CD1c-positive myeloid dendritic cell (primary cell): ENCODE results near the gene SV2A.
"Not testable (repeated sequence)": the region's sequence is repeated elsewhere in the genome, so short reads cannot be mapped to it uniquely, and the experiment has no call there.

Source experiments
- DNase-seq: peaks from one replicate; pipeline ENCODE4 v3.0.0-alpha.2; 2016; ENCODE audit errors: extremely low spot score

Gene SV2A

DNA sequence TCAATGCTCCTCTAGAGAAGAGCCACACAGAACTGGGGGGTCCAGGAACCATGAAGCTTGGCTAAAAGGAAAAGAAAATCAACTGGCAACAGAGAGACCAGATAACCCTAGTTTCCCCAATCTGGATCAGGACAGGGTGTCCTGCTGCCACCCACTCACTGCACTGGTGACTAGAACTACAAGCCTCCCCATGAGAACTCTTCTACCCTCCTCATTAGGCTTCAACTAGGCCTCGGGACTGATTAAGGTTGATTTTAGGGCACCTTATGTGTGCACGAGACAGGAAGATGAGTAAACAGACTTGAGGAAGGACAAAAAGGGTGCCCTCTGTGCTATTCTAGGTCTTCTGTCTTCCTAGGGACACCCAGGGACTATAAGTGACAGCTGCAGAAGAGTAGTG, 12.2 kb upstream of the SV2A start:
- DNase-seq: peak; percentile 56

DNA sequence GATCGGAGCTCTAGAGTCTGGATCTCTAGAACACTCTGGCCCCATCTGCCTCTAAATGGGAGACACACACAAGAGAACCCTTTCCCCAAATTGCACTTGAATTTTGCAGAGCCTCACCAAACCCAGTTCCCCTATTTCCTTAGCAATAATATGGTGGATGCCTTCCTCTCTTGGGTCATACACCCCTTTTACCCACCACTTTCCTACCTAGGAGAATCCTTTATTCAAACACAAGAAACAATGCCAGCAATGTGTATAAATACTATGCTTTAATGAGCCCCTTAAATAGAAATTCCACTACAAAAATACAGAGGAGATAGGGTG, 10.7 kb upstream of the SV2A start:
- DNase-seq: no peak

DNA sequence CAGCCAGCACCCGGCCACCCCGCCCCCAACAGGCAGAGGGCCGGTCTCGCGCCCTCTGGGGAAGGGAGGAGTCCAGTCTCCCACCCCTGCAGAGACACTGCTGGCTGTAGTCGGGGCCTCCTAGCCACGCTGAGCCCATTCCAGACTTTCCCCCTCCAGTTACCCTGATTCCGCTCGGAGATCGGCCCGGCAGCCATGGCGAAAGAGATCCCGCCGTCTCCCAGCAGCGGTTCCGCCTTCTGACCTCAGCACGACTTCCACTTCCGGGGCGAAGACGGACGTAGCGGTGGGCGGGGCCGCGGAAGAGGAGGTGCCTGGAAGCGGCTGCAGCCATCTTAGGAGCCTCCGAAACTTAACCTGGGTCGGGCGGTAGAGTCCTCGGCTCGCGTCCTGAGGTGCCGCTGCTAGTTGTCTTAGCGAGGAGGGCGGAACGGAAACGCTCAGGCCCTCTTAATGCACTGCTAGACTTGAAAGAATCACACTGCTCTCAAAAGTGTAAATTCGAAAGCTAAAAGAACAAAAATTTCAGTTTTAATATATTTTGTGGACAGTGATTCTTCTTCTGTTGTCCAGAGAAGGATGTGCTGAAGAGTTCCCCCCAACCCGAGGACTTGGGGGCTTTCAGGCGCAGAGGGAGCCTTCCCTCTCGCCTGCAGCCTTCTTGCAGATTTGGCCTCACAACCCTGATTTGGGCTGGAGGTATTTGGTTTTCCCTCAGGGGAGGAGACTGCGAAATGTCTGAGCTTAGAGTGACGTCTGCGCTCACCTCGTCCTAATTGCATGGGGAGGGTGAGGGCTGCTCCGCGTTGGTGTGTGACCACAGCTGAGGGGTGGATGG, 10.1 kb upstream of the SV2A start, which contains the start of gene SF3B4:
TSS of gene SF3B4 (minus strand) at position 241 of the 838 bp plus-strand sequence. CDS start at position 197, 44 bp downstream.
- DNase-seq: peak; percentile 97

DNA sequence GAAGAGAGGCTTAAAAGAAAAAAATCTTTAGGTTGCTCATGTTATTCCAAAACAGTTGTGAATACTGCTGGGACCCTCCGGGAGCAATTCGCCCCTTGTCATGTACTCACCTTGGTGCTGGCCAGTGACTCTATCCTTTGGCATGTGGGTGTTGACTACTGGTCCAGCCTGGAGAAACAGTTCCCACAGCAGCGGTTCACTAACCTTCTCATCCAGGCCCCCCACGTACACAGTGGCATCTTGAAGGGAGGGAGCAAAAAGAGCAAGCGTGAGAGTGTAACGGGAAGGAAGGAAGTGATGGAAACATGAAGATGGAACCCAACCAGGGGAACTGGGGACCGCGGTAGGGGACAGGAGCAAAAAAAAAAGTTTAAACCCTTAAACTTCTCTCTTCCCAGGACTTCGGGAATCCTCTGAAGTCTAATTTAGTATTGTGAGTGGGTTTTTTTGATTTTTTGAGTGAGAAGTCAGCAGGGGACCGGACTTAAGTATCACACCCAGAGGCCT, 9.5 kb upstream of the SV2A start:
- DNase-seq: no peak

DNA sequence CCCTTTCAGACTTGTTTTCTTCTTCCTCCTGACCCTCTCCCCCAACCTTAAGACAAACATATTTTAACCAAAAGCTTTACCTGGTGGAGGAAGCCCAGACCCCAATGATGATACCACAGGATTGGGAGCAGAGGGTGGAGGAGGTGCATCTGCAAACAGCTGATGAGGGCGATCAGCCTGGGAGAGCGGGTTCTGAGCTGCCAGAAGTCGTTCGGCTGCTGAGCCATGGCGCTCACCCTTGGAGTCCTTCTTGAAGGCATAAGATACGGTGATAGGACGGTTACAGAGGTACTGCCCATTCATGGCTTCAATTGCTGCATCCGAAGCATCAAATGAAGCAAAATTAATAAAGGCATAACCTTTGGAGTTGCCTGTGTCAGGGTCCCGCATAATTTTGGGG, 8.7 kb upstream of the SV2A start:
- no peak for DNase-seq

DNA sequence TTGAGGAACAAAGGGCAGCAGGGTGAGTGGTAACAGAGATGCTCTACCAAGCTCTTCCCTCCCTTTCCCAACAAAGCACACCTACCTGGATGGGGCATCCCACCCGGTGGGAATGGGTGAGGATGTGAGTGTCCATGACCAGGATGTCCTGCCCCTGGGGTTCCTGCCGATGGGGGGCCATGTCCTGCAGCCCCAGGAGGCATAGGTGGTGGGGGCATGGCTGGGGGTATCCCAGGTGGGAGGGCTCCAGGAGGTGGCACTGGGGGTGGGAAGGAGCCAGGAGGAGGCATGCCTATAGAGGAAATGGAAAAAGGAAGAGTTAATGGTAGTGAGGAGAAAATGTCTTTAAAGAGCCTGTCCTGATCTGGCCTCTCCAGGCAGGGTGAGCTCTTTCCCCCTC, 8.1 kb upstream of the SV2A start:
- DNase-seq: no peak

DNA sequence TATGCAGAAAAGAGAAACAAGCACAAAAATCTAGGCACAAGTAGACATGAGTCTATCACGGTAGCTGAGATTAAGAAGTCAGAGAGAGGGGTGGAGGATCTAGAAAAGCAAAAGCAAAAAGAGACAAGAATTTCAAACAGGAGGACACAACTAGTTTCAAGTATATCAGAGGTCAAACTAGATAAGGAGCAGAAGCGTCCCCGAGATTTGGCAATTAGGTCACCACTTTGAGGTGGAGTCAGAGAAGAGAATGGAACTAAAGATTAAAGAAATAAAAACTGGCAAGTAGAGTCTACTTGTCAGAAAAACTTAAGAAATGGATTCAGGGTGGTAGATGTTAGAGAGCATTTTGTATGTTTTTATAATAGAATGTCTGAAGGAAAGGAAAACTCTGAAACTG, 7.7 kb upstream of the SV2A start:
- DNase-seq: no peak

DNA sequence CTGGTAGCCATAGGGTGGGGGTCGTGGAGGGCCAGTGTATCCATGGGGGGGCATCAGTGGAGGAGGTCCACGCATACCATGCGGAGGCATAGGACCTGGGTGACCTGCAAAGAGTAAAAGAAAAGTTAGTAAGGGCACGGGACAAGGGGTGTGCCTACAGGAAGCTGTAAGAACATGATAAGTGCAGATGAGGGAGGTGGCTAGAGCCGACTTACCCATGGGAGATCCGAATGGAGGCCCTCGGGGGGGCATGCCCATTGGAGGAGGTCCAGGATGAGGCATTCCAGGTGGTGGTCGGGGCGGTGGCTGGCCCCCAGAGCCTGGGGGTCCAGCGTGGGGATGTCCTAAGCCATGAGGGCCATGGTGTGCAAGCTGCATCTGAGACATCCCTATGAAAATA, 6.0 kb upstream of the SV2A start:
- DNase-seq: no peak

DNA sequence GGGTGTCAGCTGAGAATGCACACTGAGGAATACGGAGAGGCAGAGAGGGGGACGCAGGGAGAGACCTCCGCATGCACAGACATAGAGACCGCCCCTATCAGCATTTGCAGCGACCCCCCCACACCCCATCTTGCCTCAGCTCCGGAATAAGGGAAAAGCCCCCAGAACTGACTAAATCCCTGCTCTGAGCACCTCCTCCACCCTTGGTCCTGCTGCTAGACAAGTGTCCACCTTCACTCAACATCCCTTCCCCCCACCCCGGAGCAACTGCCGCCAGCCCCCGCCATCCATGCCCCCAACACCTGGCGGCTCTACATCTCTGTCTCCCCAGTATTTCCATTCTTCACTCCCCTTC, 769 bp downstream of the SV2A start:
- no peak for DNase-seq

DNA sequence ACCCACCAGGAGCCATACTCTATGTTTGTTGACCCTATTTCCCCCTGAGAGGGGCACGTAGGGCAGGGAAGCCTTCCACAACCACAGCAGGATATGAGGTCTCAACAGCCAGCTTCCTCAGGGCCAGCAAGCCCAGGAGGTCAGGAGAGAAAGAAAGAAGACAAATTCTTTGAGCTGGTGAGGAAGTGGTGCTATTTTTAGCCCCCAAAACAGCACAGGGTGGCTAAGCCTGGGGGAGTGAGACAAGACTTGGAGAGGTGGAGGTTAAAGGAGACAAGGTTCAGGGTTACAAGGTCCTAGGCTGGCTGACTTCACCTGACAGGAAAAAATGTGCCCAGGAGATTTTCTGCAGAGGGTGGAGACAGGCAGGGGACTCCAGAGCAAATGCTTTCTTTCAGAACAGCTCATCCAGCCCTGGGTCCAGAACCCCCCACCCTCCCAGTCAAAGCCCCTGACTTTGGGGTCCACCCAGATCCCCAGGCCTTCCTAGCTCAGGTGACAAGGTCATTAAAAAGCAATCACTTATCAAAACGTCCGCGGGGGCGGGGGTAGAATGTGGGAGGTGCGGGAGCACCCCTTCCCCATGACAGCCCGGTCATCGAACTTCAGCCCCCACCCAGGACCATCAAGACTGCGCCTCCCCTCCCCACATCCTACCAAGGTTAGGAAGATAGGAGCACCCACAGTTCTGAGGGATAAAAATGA, 1.3 kb downstream of the SV2A start:
- DNase-seq: no peak

DNA sequence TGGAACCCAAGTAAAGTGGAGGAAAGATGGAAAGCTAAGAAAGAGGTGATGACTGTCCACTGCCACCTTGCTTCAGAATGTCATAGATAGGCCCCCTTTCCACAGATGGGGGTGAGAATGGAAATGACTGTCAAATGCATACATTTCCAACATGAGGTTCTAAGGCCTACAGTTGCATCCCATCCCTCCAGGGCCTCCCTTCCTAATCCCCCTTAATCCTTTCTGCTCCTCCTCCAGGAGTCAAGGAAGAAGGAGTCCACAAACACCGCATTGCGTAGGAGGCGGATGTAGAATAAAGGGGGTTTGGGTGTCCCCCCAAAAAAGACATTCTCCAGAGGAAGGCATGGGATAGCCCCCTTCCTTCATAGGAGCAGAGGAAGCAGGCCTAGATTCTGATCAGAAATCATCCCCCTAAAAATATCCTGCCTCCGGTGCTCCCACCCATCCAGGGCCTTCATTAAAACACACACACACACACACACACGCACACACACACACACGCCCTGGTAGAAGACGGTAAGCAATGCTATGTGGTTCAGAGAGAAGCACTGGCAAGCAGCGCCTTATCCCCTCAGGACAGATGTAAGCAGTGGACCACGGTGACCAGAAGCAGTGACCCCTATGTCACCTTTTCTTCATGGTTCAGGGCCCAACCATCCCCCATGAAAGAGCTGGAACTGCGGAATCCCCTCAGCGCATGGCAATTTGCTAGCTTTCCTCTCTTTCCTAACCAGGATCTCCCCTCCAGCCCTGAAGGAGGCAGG, 2.0 kb downstream of the SV2A start:
- DNase-seq: no peak

DNA sequence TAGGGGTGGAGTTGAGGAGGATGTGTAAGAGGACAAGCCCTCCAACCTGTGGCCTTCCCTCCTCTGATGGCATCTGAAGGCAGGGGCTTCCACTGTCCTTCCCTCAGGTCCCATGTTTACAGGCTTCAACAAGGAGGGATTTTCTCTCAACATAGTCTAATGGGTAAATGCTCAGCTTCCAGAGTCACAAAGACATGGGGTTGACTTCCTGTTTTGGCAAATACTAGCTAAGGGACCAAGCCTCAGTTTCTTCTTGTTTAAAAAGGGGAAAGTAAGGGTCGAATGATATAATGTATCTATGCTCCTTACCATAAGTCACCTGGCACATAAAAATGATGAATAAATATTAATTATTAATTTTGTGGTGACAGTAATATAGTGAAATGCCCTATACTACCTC, 3.1 kb downstream of the SV2A start:
- no peak for DNase-seq

DNA sequence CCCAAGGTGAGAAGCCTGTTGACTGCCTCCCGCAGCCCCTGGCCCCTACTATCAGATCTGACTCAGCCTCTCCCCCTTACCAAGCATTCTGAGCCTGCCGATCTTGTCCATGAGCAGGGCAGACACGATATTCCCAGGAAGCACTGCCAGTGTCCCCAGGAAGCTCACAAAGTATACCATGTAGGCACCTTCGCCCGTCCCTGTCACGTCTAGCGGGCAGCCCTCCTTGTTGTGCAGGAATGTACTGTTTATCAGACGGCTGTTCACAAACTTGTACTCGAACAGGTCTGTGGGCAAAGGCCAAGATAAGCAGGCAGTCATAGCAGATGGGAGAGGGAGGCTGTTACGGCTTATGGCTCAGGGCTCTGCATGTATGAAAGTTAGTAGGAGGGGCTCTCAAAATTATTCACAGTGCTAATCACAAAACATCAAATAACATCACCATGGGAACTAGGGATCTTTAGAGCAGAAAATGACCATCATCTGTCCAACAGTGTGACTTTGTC, 11.0 kb downstream of the SV2A start:
- DNase-seq: no peak

DNA sequence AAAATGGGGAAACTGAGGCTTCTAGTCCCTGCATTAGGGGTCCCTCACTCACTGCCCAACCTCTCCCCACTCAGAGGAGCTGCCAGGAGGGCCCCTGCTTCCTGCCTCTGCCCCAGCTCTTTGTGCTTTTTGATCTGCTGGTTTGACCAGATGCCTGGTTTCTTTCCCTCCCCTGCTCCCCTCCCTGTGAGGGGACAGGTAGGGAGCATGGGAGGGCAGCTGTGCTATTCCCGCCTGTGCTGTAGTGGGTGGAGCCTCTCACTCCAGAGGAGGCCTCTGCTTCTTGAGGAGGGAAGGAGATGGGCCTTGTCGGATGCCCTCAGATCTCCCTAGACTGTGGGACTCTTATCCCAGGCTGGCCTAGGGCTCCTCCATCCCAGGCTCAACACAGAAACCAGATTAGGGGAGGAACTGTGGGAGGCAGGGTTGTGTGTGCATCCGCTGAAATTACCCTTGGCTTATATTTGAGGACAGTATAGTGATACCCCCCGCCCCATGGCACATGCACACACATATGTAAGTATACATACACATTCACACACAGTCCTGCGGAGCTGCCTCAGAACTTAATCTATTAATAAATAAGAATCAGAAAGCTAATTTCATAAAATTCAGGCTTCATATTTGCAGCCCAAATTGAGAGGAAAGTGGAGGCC, 13.7 kb downstream of the SV2A start:
- DNase-seq: no peak

DNA sequence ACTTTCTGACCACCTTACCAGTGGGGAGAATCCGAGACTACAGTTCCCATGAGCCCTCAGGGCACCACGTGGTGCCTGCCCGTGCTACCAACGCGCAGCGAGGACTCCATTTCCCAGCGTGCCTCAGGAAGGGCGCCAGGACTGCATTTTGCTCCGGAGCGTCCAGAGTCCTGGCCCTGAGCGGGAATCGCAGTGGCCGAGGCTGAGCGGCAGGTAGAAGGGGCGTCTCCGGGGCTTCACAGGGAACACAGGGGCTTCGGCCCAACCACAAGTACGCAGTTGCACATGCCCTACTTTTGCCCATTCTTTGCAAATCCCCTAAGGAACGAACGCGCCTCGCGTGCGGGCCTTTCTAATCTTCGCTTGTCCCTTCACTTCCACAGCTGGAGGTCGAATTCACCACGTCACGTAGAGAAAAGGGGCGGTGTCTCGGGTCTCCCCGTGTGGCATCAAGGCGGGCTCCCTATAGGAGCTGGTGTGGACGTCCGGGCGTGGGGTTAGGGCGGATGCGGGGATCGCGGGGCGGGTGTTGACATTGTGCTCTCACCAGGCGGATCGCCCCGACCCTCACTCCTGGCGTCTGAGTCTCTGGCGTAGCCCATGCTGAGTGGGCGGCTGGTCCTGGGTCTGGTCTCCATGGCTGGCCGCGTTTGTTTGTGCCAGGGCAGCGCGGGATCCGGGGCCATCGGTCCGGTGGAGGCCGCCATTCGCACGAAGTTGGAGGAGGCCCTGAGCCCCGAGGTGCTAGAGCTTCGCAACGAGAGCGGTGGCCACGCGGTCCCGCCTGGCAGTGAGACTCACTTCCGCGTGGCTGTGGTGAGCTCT, 18.0 kb downstream of the SV2A start, which contains the start of gene BOLA1:
TSS of gene BOLA1 (plus strand) at position 109 of the 825 bp plus-strand sequence. CDS start at position 601, 492 bp downstream.
- peak; percentile 86 for DNase-seq

DNA sequence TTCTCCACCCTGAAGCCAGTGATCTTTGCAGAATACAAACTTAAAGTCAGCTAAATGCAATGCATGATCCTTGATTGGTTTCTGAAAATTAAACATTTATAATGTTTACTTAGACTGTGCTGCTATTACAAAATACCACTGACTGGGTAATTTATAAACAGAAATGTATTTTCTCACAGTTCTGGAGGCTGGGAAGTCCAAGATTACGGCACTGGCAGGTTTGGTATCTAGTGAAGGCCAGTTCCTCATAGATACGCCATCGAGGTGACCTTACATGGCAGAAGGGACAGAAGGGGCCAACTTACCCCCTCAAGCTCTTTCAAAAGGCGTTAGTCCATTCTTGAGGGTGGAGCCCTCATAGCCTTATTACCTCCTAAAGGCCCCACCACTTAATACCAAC, 21.1 kb downstream of the SV2A start:
- no peak for DNase-seq

DNA sequence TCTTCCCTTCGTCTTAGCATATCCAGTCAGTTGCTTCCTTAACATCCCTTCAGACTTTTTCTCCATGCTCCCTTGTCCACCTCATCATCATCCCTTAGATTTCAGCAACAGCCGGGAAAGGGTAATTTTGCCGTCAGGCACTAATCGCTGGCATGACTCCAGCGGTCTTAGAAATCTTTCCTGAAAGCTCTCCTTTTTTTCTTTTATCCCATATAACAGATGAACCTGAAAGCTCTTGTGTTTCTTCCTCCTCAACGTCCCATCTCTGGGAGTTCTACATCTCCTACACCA, 28.7 kb downstream of the SV2A start:
- no peak for DNase-seq

DNA sequence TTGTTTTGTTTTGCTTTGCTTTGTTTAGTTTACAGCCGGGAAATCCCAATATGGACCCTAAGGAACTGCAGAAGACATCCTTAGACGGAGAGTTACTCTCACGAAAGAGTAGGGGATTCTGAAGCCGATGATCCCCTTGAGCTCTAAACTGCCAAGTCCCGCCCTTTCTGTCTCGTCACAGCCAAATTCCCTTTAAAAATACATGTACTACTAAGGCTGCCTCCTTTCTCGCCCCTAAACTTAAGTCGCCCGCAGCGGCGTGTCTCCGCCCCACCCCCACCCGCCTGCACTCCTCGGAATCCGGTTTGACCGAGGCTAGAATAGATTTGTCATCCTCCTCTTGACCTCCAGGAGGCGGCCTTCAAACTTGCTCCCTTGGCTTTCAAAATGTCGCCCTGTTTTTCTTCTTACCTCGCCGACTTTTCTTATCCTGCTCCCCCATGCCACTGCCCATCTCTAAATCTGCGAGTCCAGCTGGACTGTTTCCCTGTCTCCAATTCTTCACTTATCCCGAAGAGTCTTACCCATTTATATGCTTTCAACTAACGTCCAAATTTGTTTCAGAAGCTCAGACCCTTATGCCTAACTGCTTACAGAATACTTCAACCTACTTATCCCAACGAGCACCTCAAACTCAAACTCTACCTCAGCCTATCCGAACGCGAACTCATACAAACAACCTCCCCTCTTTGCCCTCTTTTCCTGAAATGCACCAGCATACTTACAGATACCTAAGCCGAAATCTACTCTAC, 29.2 kb downstream of the SV2A start:
- DNase-seq: peak; percentile 84

DNA sequence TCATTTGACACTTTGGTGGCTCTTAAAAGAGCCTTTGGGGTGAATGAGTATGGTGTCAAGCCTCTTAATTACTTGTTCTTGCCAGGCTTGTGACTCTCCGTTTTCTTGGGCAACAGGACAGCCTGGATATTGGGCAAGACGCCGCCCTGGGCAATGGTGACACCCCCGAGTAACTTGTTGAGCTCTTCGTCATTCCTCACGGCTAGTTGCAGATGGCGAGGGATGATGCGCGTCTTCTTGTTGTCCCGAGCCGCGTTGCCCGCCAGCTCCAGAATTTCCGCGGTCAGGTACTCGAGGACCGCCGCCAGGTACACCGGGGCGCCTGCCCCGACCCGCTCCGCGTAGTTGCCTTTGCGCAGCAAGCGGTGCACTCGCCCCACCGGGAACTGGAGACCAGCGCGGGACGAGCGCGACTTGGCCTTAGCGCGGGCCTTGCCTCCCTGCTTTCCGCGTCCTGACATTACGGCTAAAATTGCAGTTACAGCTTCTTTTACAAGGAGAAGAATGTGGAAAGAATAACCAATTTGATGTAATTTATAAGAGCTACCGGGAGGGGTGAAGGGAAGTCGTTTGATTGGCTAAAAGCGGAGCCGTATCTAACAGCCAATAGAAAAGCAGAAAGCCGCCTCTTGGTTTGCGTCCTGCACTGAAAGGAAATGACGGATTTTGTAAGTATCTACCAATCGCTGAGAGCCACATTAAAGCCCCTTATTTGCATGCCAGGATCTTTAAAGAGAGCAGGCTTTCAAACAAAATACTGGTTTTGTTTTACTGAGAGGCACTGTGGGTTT, 30.0 kb downstream of the SV2A start:
- peak; percentile 96 for DNase-seq

DNA sequence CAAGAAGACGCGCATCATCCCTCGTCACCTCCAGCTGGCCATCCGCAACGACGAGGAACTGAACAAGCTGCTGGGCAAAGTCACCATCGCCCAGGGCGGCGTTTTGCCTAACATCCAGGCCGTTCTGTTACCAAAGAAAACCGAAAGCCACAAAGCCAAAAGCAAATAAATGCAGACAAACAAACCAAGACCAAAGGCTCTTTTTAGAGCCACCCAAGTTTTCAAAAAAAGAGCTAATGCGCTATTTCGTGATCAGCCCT, 30.5 kb downstream of the SV2A start:
- DNase-seq: not testable (repeated sequence)
